GM12878 (cell line): ENCODE measurements around the gene BCAS2.

Experiments
- CHD1 ChIP-seq: IDR thresholded peaks from 2 replicates; pipeline ENCODE4 v1.6.1; 2012; ENCODE audit warnings: low read depth, low read length, improper control_type of control experiment
- CTCF ChIP-seq, 3 experiments: IDR thresholded peaks in 2 of 3; conservative IDR thresholded peaks in 1 of 3; 2 replicates each; pipeline ENCODE4 v1.5.1; 2011; ENCODE audit warnings: low read depth in 3 of 3, low read length in 3 of 3, mild to moderate bottlenecking in 3 of 3, control low read depth in 2 of 3, moderate library complexity in 2 of 3, inconsistent platforms in 1 of 3, mixed read lengths in 1 of 3; ENCODE audit not compliant: control insufficient read depth in 2 of 3, insufficient read depth in 1 of 3; ENCODE audit errors: extremely low read depth in 1 of 3
- DPF2 ChIP-seq: fragments of 450-650 bp; IDR thresholded peaks from 2 replicates; pipeline ENCODE4 v1.6.1; 2017; ENCODE audit warnings: mild to moderate bottlenecking
- JUNB ChIP-seq: IDR thresholded peaks from 2 replicates; pipeline ENCODE4 v1.6.1; 2016; ENCODE audit warnings: antibody characterized with exemption, mild to moderate bottlenecking
- MYC ChIP-seq: IDR thresholded peaks from 2 replicates; pipeline ENCODE4 v1.6.1; 2011; ENCODE audit warnings: mild to moderate bottlenecking, low read length, moderate library complexity, inconsistent platforms; ENCODE audit not compliant: insufficient read depth, insufficient replicate concordance, insufficient read length, severe bottlenecking
- POLR2A ChIP-seq: IDR thresholded peaks from 2 replicates; pipeline ENCODE4 v1.6.1; 2011; ENCODE audit warnings: low read depth, mild to moderate bottlenecking, low read length
- REST ChIP-seq: IDR thresholded peaks from 2 replicates; pipeline ENCODE4 v1.6.1; 2012; ENCODE audit warnings: mild to moderate bottlenecking, low read depth, low read length
- RFX5 ChIP-seq: IDR thresholded peaks from 2 replicates; pipeline ENCODE4 v1.6.1; 2011; ENCODE audit warnings: low read depth, low read length, improper control_type of control experiment
- SPI1 ChIP-seq: IDR thresholded peaks from 2 replicates; pipeline ENCODE4 v1.6.1; 2011; ENCODE audit warnings: low read depth, mild to moderate bottlenecking, low read length, moderate library complexity, borderline replicate concordance; ENCODE audit not compliant: insufficient read depth
- TBL1XR1 ChIP-seq: IDR thresholded peaks from 2 replicates; pipeline ENCODE4 v1.6.1; 2012; ENCODE audit warnings: low read depth, low read length, improper control_type of control experiment
- ZZZ3 ChIP-seq: IDR thresholded peaks from 2 replicates; pipeline ENCODE4 v1.6.1; 2011; ENCODE audit warnings: low read depth; ENCODE audit not compliant: control insufficient read depth, insufficient read length

GRCh38 chr1:114561333-114561732 is 20.1 kb downstream of the BCAS2 start:
- TF ChIP-seq MYC (no peak), SPI1 (peak; percentile 44; the same call in 1 of the 2 replicates), REST (no peak), CTCF (IDR thresholded peaks at IDR 0.05 in 2 of 3, conservative IDR thresholded peaks at IDR 0.05 in 1 of 3; ENCODE audit: control insufficient read depth in 2 of 3, extremely low read depth in 1 of 3, insufficient read depth in 1 of 3, low read depth in 3 of 3, low read length in 3 of 3) (no peak), DPF2 (no peak), TBL1XR1 (no peak), ZZZ3 (no peak), RFX5 (no peak), POLR2A (no peak), CHD1 (no peak), JUNB (no peak)
